ENCODE measurements around the gene ARHGAP32.
"Not testable (repeated sequence)": the region's sequence is repeated elsewhere in the genome, so short reads cannot be mapped to it uniquely, and the experiment has no call there.

Gene ARHGAP32

DNA sequence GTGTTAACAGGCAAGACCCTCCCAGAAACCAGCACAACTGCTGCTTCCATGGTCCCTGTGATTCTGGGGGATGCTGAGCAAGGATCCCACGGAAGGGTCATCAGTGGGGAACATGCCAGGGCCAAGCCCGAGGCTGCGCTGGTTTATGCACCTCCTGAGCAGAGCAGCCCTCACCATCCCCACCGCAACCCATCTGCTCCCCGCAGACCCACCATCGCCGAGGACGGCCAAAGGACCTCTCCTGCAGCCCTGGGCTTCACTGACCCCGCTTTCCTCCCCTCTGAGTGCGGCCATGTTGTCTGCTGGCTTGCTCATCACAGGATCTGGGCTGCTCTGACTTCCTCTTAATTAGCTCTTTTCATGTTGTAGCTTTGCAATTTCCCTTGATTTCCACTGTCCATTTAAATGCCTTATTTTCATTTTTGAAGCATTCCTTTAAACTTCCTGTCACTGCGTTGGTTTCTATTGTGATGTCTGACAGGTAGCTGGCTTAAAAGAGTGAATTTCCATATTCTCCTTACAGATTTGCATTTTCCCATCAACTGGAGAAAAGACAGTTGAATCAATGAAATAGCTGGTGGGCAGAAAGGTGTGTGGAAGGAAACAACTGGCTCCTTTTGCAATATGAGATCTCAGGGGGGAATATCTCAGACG is 264.3 kb downstream of the ARHGAP32 start:
- DNase-seq: no peak

DNA sequence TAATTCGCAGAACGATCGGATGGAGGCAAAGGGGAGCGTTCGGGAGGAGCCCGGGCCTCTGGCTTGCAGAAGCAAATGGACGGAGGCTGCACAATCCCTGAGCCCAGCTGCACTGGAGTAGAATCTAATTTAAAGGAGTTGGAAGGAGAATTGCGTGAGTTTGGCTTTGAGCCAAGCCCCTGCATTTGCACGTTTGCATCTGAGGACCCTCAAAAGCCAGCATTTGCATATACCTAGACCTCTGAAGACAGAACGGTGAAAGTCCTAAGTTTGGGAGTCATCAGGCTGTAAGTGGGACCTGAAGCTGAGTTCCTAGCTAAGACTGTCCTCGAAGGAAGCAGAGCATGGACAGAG is 265.0 kb downstream of the ARHGAP32 start:
- DNase-seq: no peak

DNA sequence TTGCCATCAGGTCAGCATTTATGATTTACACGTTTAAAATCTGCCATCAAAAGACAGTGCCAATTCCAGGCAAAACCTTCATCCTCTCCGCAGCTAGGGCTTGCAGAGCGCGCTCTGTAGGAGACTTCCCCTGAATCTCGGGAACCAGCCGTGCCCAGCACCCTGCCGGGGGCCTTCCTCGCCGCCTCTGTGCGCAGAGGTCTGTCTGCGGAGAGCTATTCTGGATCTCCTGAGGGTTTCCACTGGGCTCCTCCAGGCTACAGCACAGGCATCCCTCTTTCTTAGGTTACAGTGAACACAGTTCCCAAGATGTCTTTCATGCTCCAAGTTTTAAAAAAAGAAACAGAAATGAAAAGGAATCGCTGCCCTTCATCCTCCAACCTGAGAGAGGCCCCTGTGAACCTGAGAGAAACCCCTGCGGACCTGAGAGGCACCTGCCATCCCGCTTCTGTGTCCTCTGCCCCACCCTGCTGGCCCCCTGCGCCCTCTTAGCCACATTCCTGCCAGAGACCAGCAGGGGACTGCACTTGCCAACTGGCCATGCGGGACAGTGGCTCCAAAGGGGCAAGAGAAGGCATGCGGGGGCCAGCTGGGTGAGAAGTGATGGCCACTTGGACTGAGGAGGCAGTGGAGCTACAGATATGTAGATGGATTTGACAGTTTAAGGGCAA is 265.6 kb downstream of the ARHGAP32 start:
- DNase-seq: no peak

DNA sequence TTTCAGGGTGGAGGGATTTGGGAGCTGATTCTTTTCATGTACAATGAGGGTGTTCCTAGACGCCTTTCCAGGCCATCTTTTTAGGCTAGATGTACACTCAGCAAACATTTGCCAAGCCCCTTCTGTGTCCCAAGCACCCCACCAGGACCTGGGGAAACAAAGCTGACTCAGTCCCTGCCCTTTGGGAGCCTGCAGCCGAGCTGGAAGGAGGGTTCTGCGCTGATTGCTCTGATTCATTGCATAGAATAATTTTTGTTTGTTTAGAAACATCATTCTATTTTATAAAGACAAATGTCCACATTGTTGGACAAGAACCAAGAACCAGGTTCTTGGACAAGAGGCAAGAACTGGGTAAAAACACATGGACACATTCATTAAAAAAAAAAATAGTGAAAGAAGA is 266.1 kb downstream of the ARHGAP32 start:
- DNase-seq: no peak

DNA sequence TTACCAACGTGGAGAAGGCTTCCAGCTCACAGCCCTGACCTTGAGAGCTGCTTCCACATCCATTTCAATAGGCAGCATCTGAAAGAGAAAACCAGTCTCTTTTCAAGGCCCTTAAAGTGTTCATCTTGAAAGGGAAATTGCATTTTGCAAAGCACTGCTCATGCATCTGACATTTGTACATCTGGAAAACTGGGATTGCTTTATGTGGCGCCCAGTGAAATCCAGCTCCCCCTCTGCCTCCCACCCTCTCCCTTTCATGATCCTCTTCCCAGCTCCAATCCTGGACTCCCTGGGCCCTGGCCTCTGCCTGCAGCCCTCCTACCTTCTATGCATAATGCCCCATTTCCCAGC is 266.9 kb downstream of the ARHGAP32 start:
- no peak for DNase-seq

DNA sequence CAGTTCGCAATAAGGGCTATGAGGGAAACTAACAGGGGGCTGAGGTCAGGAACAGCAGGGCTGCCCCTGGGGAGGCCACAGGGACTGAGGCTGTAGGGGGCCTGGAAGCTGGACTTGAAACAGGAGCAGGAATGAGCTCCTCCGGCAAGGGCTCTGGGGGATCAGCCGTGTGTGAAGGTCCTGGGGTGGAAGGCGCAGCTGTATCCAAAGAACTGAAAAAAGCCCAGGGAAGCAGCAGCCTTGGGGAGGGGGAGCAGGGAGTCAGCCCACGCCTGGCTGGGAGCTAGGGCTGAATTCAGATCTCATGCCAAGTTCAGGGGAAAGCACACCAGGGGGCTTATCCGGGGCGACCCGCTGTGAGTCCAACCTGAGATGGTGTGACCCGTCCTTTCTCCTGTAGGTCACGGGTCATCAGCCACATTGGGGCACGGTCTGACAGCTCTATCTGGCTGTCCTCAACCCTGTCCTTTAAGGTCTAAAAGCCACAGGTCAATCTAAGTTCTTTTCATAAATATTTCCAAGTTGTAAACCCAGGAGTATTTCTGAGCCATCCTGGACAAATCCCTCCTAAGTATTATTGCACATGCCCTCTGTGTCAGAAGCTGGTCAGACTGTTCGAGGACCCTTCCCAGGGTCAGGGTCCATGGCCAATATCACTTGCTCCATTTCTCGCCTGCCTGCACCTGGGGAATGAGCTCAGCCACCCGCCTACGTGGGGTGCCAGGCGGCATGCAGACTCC is 267.4 kb downstream of the ARHGAP32 start:
- DNase-seq: no peak

DNA sequence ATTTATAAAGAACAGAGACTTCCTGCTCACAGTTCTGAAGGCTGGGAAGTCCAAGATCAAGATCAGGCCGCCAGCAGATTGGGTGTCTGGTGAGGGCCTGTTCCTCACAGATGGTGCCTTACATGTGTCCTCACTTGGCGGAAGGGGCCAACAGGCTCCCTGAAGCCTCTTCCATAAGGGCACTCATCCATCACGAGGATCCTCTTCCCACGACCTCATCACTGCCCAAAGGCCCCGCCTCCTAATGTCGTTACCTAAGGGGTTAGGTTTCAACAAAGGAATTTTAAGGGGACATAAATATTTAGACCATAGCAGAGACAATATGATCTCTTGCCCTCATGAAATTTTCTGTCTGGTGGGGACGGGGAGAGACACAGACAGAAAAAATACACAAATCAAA is 268.0 kb downstream of the ARHGAP32 start:
- no peak for DNase-seq

DNA sequence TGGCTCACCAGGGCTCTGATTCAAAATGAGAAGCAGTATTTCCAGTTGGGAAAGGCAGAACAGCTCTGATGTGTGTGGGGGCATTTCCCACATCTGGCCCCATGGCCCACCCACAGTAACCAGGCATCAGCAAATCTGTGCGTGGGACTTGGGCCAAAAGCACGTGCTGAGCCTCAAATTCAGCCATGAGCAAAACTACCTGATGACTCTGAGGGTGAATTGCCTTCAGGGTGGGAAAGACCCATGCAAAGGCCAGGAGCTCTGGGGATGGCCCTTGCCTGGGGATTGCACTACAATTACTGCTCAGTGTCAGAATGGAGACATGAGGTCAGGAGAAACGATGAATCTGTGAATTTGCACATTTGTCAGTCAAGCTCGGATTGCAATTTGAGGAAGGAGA is 270.3 kb downstream of the ARHGAP32 start:
- DNase-seq: no peak

DNA sequence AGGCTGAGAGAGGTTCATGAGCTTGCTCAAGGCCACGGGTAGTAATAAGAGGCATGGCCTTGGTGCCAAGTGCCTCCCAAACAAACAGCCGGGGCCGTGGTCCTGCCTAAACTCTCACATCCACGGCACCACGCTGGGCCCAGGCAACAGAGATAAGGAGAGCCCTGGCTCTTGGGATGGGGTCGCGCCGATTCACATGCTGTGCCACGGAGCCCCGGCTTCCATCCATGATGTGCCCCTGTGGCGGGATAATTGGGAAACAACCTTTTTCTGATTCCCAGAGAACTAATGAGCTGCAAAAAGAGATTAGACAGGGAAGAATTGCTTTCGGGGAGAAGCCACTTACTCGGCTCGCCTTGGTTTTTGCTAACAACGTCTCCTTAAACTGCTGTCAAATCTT is 271.5 kb downstream of the ARHGAP32 start:
- no peak for DNase-seq

DNA sequence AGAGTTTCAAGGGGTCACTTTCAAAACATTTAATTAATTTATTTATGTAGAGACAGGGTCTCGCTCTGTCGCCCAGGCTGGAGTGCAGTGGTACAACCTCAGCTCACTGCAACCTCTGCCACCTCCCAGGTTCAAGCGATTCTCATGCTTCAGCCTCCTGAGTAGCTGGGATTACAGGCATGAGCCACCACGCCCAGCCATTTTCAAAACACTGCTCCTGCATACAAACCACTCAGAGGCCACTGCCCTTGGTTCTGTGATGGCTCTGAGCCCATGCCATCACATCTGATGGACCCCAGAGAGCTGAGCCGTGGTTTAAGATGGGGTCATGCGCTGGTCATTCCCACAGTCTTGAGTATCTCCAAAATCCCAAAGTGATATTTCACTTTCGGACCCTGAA is 272.5 kb downstream of the ARHGAP32 start:
- not testable (repeated sequence) for DNase-seq

DNA sequence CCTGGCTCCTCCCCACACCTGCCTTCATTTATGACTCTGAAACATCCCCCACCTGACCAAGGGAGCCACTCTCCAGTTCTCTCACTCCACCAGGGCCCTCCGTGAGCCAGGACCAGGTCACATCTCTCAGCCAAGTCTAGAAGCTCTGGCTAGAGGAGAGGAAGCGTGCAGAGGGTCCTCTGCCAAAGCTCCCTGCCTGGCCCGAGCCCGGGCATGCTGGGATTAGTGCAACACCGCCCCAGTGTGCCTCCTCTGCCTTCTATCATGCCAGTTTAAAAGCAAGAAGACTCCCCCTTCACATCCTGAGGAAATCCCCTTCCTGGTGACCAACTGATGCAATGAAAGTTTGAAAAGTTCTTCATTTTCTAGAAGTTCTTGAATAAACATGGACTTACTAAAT is 272.9 kb downstream of the ARHGAP32 start:
- DNase-seq: no peak

DNA sequence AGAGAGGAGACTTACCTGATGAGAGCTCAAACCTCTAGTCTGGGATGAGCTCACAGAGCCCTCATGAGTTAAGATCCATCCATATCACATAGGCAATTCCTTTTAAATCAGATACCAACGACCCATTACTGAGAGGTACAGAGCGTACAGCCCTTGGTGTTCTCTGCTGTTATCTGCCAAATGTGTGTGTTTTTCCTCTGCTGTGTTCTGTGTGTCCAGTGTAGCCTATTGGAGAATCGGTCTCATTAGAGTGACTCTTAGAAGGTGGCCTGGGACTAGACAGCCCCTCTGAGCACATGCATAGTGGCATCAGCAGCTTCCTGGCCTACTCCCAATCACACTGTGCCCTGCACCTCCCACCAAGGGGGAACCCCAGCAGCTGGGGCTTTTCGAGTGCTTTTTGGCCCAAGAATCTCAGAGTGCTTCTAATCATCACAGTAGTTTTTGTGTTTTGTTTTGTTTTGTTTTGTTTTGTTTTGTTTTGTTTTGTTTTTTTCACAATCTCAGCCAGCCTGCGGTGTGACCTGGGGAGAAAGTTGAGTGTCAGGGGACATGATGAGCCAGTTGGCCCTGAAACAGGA is 274.9 kb downstream of the ARHGAP32 start:
- no peak for DNase-seq

DNA sequence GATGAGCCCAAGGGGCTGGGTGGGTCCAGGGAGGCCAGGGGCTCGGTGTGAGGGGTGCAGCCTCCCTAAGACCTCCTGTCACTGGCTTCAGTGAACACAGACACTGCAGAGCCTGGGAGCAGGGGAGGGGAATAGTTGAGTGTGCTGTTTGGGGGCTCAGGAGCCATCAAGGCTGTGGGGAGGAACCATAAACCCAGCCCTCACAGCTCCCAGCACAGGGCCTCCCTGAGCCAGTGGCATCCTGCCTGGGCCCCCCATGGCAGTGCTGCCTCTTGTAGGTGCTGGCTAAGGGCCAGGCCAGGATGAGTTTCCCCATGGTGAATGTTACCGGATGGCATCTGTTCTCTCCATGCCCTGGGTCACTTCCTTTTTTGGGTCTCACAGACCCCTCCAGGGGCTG is 275.4 kb downstream of the ARHGAP32 start:
- no peak for DNase-seq

DNA sequence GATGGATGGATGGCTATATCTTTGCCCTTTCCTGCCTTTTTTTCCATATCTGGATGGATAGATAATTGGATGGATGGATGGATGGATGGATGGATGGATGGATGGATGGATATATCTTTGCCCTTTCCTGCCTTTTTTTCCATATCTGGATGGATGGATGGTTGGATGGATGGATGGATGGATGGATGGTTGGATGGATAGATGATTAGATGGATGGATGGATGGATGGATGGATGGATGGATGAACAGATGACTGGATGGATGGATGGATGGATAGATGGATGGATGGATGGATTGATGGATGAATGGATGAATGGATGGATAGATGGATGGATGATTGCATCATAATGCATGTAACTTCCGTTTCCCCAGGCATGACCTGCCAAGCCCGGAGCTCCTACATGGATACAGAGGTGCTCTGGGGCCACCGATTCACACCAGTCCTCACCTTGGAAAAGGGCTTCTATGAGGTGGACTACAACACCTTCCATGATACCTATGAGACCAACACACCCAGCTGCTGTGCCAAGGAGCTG is 276.0 kb downstream of the ARHGAP32 start:
- DNase-seq: no peak

DNA sequence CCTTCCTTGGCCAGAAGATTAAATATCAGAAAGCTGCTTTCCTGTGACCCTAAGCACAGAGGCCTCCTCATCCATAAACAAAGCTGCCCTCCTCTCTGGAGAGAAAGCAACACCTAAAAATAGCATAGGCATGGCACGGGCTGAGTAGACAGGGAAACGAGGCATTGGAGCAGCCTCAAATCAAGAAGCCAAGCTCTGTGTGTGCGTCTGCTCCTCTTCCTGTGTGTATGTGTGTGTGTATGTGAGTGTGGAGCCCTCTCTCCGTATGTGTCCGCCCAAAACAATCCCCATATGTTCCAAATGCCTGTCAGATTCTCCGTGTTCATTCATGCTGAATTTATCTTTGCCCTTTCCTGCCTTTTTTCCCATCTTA is 277.0 kb downstream of the ARHGAP32 start:
- DNase-seq: no peak
